IMR-90 (cell line): ENCODE measurements around the gene LRRC2. TPM values are rescaled to one million over a fixed set of nuclear protein-coding genes. Genes with fewer than 3 reads are reported as not detected.

Experiments used
- ATAC-seq: fragments of 200-7000 bp; cut with Tn5 transposase; 2 replicates; pipeline ENCODE4 v1.9.1; 2020; ENCODE audit warnings: low read depth, mild to moderate bottlenecking, moderate library complexity
- BruUV-seq: library from RNA; stranded (reverse); fragments of 400-500 nt; replicated peaks from 2 replicates; lab custom pipeline; 2021; lab: Mats Ljungman, UMichigan
- CTCF ChIA-PET: fragments of 300-600 bp; formaldehyde crosslinking; extraction: SDS; loops from one replicate; lab custom pipeline; 2021; ENCODE audit warnings: antibody characterized with exemption; lab: Yijun Ruan, JAX
- POLR2A ChIA-PET: fragments of 300-600 bp; sonication (Branson Sonifier 250); formaldehyde crosslinking; loops from one replicate; lab custom pipeline; 2022; ENCODE audit warnings: antibody characterized with exemption; ENCODE audit not compliant: unreplicated experiment; lab: Charles Lee
- DNase-seq: peaks from one replicate; pipeline ENCODE4 v3.0.0; 2013
- H2AFZ ChIP-seq: replicated peaks from 2 replicates; pipeline ENCODE3; 2013; ENCODE audit warnings: low read length, mild to moderate bottlenecking; ENCODE audit not compliant: poor library complexity
- H2AK5ac ChIP-seq: 2 replicates; pipeline ENCODE4 v1.6.1; 2013; ENCODE audit warnings: low read depth, low read length, inconsistent platforms
- H2AK9ac ChIP-seq: replicated peaks from 2 replicates; pipeline ENCODE3; 2013; ENCODE audit warnings: mild to moderate bottlenecking, low read depth, low read length, moderate library complexity; ENCODE audit not compliant: poor library complexity
- H2BK120ac ChIP-seq: 2 replicates; pipeline ENCODE4 v1.6.1; 2013; ENCODE audit warnings: low read depth, low read length, inconsistent platforms
- H2BK15ac ChIP-seq: 3 replicates; pipeline ENCODE4 v1.6.1; 2013; ENCODE audit warnings: low read depth, low read length, inconsistent platforms
- H2BK20ac ChIP-seq: 2 replicates; pipeline ENCODE4 v1.6.1; 2013; ENCODE audit warnings: low read depth, mild to moderate bottlenecking, inconsistent platforms, low read length, moderate library complexity
- H2BK5ac ChIP-seq: 2 replicates; pipeline ENCODE4 v1.6.1; 2013; ENCODE audit warnings: mild to moderate bottlenecking, low read depth, low read length, inconsistent platforms; ENCODE audit not compliant: poor library complexity, severe bottlenecking
- H3K14ac ChIP-seq: replicated peaks from 2 replicates; pipeline ENCODE4 v1.6.1; 2013; ENCODE audit warnings: low read depth, low read length, inconsistent platforms
- H3K18ac ChIP-seq: 2 replicates; pipeline ENCODE4 v1.6.1; 2013; ENCODE audit warnings: low read depth, low read length, control low read depth
- H3K23ac ChIP-seq: 2 replicates; pipeline ENCODE4 v1.6.1; 2013; ENCODE audit warnings: low read depth, low read length, inconsistent platforms
- H3K27ac ChIP-seq: 2 replicates; pipeline ENCODE4 v1.5.1; 2013; ENCODE audit warnings: mild to moderate bottlenecking, control low read depth, low read length; ENCODE audit not compliant: insufficient read depth
- H3K27me3 ChIP-seq: 2 replicates; pipeline ENCODE4 v1.6.1; 2013; ENCODE audit warnings: low read length; ENCODE audit not compliant: control insufficient read depth, insufficient read depth
- H3K36me3 ChIP-seq: 2 replicates; pipeline ENCODE4 v1.6.1; 2013; ENCODE audit warnings: low read length, mixed read lengths; ENCODE audit not compliant: control insufficient read depth, insufficient read depth
- H3K4ac ChIP-seq: 2 replicates; pipeline ENCODE4 v1.6.1; 2013; ENCODE audit warnings: low read depth, low read length, inconsistent platforms
- H3K4me1 ChIP-seq: 2 replicates; pipeline ENCODE4 v1.6.1; 2013; ENCODE audit warnings: low read length, mixed read lengths; ENCODE audit not compliant: control insufficient read depth, insufficient read depth
- H3K4me2 ChIP-seq: 2 replicates; pipeline ENCODE4 v1.6.1; 2013; ENCODE audit warnings: low read depth, mild to moderate bottlenecking, control low read depth, low read length, moderate library complexity
- H3K4me3 ChIP-seq: 2 replicates; pipeline ENCODE4 v1.5.1; 2013; ENCODE audit warnings: low read depth, mild to moderate bottlenecking, control low read depth, low read length, moderate library complexity; ENCODE audit not compliant: insufficient read depth
- H3K56ac ChIP-seq: 2 replicates; pipeline ENCODE4 v1.6.1; 2013; ENCODE audit warnings: low read length, inconsistent platforms; ENCODE audit not compliant: insufficient read depth; ENCODE audit errors: extremely low read depth
- H3K79me1 ChIP-seq, 2 experiments: 2 replicates each; pipeline ENCODE4 v1.6.1; 2013; ENCODE audit warnings: low read length in 2 of 2, inconsistent platforms in 1 of 2, low read depth in 1 of 2
- H3K9ac ChIP-seq: 2 replicates; pipeline ENCODE4 v1.6.1; 2013; ENCODE audit warnings: low read depth, low read length, control low read depth
- H3K9me1 ChIP-seq: 2 replicates; pipeline ENCODE4 v1.6.1; 2013; ENCODE audit warnings: low read length, inconsistent platforms; ENCODE audit not compliant: insufficient read depth
- H3K9me3 ChIP-seq: 2 replicates; pipeline ENCODE4 v1.6.1; 2013; ENCODE audit warnings: low read length; ENCODE audit not compliant: control insufficient read depth, insufficient read depth
- H4K20me1 ChIP-seq: 2 replicates; pipeline ENCODE4 v1.6.1; 2013; ENCODE audit warnings: low read length, inconsistent platforms; ENCODE audit not compliant: insufficient read depth
- H4K5ac ChIP-seq: 2 replicates; pipeline ENCODE4 v1.6.1; 2013; ENCODE audit warnings: mild to moderate bottlenecking, low read depth, low read length, control low read depth
- H4K8ac ChIP-seq, 2 experiments: 2 replicates each; pipeline ENCODE4 v1.6.1; 2013; ENCODE audit warnings: low read depth in 2 of 2, low read length in 2 of 2, control low read depth in 1 of 2, inconsistent platforms in 1 of 2
- H4K91ac ChIP-seq: 2 replicates; pipeline ENCODE4 v1.6.1; 2013; ENCODE audit warnings: low read depth, low read length, inconsistent platforms; ENCODE audit not compliant: insufficient read depth
- BHLHE40 ChIP-seq: fragments of 150-350 bp; IDR thresholded peaks from 2 replicates; pipeline ENCODE4 v1.6.1; 2016; ENCODE audit warnings: mild to moderate bottlenecking, low read depth, low read length
- CTCF ChIP-seq: conservative IDR thresholded peaks from 2 replicates; pipeline ENCODE4 v1.5.1; 2012; ENCODE audit warnings: mild to moderate bottlenecking, low read depth, low read length, improper control_type of control experiment
- FOS ChIP-seq: fragments of 150-350 bp; IDR thresholded peaks from 2 replicates; pipeline ENCODE4 v1.6.1; 2016; ENCODE audit warnings: low read depth, low read length
- RAD21 ChIP-seq: IDR thresholded peaks from 2 replicates; pipeline ENCODE4 v1.6.1; 2012; ENCODE audit warnings: low read length, improper control_type of control experiment
- RCOR1 ChIP-seq: IDR thresholded peaks from 2 replicates; pipeline ENCODE4 v1.6.1; 2012; ENCODE audit warnings: mild to moderate bottlenecking, low read length, improper control_type of control experiment; ENCODE audit not compliant: insufficient replicate concordance
- SMC3 ChIP-seq: fragments of 150-350 bp; IDR thresholded peaks from 2 replicates; pipeline ENCODE4 v1.6.1; 2016; ENCODE audit warnings: low read depth, mild to moderate bottlenecking, antibody characterized with exemption, low read length, moderate library complexity
- WGBS, 2 experiments: methylation state at CpG; one replicate each; pipeline versions ENCODE4 v1.1.5 to v1.1.7; 2013; ENCODE audit warnings: missing lambda C conversion rate in 2 of 2; ENCODE audit not compliant: insufficient read length in 1 of 2; ENCODE audit errors: extremely low coverage in 2 of 2; 5-methylcytosine and 5-hydroxymethylcytosine counted together
- dilution Hi-C: fragments of 300-500 bp; cut with HindIII; formaldehyde crosslinking; loops from one replicate; pipeline ENCODE4 v1.14.3; 2018; ENCODE audit warnings: low sequenced_read_pairs; ENCODE audit not compliant: unreplicated experiment
- in situ Hi-C: fragments of 300-500 bp; cut with MboI; formaldehyde crosslinking; loops from 3 replicates; pipeline ENCODE4 v1.14.3; 2019; ENCODE audit warnings: low sequenced_read_pairs, inconsistent platforms, mixed read lengths
- intact Hi-C: fragments of 100-400 bp; cut with micrococcal nuclease; formaldehyde crosslinking; loops from 2 replicates; pipeline ENCODE4 v1.10.0; 2022
- polyA plus RNA-seq, 3 experiments: library from polyadenylated mRNA; depleted of rRNA; stranded (reverse); fragments of >200 nt; gene quantifications; 2 replicates each; pipeline ENCODE4 v1.2.3, GENCODE V29; 2012; ENCODE audit warnings: low replicate concordance in 1 of 3
- total RNA-seq: library from RNA; depleted of rRNA; stranded (reverse); fragments of >200 nt; gene quantifications from 2 replicates; pipeline ENCODE4 v1.2.3, GENCODE V29; 2012
- TF ChIP-seq, protein P1 (sequence below): fragments of 150-350 bp; IDR thresholded peaks from 2 replicates; pipeline ENCODE4 v1.6.1; 2016; ENCODE audit warnings: low read depth, mild to moderate bottlenecking, low read length, moderate library complexity, borderline replicate concordance

LRRC2 gene
- total and polyA plus RNA-seq, 2 of the 4 experiments (the other 2 are of a cell fraction) = 2.9 to 4.1 TPM

DNA sequence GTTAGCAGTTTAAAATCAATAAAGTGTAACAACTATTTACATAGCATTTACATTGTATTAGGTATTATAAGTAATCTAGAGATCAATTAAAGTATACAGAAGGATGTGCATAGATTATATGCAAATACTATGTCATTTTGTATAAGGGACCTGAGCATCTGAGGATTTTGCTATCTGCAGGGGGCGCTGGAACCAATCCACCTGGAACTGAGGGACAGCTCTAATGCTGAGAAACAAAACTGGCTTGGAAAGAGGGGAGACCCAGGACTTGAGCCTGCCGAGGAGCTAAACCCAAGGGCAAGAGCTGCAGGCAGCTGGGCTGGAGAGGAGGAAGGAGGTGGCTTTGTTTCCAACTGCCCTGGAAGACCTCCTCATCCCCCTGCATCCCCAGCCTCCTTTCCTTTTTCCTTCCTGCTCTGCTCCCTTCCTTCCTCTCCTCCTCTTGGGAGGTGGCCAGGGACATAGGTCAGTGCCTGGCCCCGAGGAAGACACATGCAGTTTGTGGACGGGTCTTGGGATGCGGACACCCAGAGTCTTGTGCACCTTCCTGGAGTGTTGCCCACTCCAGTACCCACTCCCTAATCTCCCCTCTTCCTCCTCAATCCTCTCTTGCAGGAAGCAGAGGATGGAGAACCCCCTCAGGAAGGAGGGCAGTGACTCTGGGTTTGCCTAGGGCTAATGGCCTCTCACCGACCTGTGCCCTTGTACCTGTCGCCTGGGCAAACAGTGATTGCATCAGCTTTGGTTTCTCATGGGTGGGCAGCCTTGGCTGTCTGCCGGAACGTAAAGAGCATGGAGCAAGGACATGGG lies 69.2 kb downstream of the LRRC2 start:
- H2BK120ac ChIP-seq = peak overlapping the region; percentile 100
- H3K56ac ChIP-seq = peak overlapping the region; percentile 91
- H2AK5ac ChIP-seq = peak overlapping the region; percentile 100
- H3K9me3 ChIP-seq = no peaks in the 10 kb centered on the region
- H3K18ac ChIP-seq = peak overlapping the region; percentile 100
- H4K8ac ChIP-seq = peak overlapping the region; percentile 98 to 100
- H3K4me2 ChIP-seq = no peak overlapping the region
- H3K14ac ChIP-seq = peak overlapping the region; percentile 97
- no TSS peak for BruUV-seq
- in situ Hi-C loops = loop anchor here (25.0 kb wide), 1 partner anchor 390 kb away; the partner anchor contains the start of gene PTH1R
- H4K5ac ChIP-seq = peak overlapping the region; percentile 98
- intact Hi-C loops = no loop called here
- peaks cover 29% of the 10 kb centered on the region for H3K4me1 ChIP-seq
- peak overlapping the region; percentile 82 for H2AFZ ChIP-seq
- peak; percentile 38; the same call in 1 of the 2 replicates for ATAC-seq
- CTCF ChIA-PET = interaction anchor here (1.0 to 2.3 kb wide), 3 partner anchors 20 to 132 kb away, joined by 3 to 19 read pairs (median 5); no protein-coding TSS in a partner anchor
- H3K9ac ChIP-seq = peak overlapping the region; percentile 87
- H3K79me1 ChIP-seq = peaks cover 0 to 5% of the 10 kb centered on the region in 2 experiments; a peak in 1 of 4 replicates
- peak overlapping the region; percentile 100 for H4K91ac ChIP-seq
- TF ChIP-seq CTCF (peak; percentile 43; the same call in 1 of the 2 replicates), RCOR1 (no peak), SMC3 (peak; percentile 20; the same call in 1 of the 2 replicates), FOS (no peak), BHLHE40 (no peak), RAD21 (peak; percentile 32; the same call in 1 of the 2 replicates)
- TF ChIP-seq, protein P1, sequence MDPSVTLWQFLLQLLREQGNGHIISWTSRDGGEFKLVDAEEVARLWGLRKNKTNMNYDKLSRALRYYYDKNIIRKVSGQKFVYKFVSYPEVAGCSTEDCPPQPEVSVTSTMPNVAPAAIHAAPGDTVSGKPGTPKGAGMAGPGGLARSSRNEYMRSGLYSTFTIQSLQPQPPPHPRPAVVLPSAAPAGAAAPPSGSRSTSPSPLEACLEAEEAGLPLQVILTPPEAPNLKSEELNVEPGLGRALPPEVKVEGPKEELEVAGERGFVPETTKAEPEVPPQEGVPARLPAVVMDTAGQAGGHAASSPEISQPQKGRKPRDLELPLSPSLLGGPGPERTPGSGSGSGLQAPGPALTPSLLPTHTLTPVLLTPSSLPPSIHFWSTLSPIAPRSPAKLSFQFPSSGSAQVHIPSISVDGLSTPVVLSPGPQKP = no peak
- H3K9me1 ChIP-seq = peaks cover 32% of the 10 kb centered on the region
- POLR2A ChIA-PET = no interaction called here
- no peaks in the 10 kb centered on the region for H4K20me1 ChIP-seq
- H3K4ac ChIP-seq = peak overlapping the region; percentile 100
- H2BK5ac ChIP-seq = peak overlapping the region; percentile 99
- H3K4me3 ChIP-seq = no peak overlapping the region
- no peaks in the 10 kb centered on the region for H3K27me3 ChIP-seq
- H2AK9ac ChIP-seq = peak overlapping the region; percentile 93
- 74% methylated on average over 3 of the region's 9 CpGs; no CpG with 5 or more reads in 1 of the 2 experiments for WGBS, 2 experiments
- H3K36me3 ChIP-seq = no peaks in the 10 kb centered on the region
- peak overlapping the region; percentile 82 for H3K27ac ChIP-seq
- H2BK15ac ChIP-seq = peak overlapping the region; percentile 90
- DNase-seq = peak; percentile 46
- peak overlapping the region; percentile 98 for H3K23ac ChIP-seq
- H2BK20ac ChIP-seq = peak overlapping the region; percentile 100
- dilution Hi-C loops = no loop called here
